ENCODE results near the gene FAM200B.

GRCh38 chr4:15676039-15676438, 5.6 kb upstream of the FAM200B start:
- TF ChIP-seq TAF1 (IDR thresholded peaks at IDR 0.05; ENCODE audit: borderline replicate concordance, insufficient read depth, low read length) (no peak), SIN3A (IDR thresholded peaks at IDR 0.05; ENCODE audit: borderline replicate concordance, insufficient read depth, low read length) (no peak), POLR2AphosphoS5 (IDR thresholded peaks at IDR 0.05; ENCODE audit: low read depth, low read length) (no peak), FOXP2 (optimal IDR thresholded peaks at IDR 0.05; ENCODE audit: borderline replicate concordance, extremely low read depth, extremely low read length, insufficient read depth) (no peak)
- TF ChIP-seq, protein P1, sequence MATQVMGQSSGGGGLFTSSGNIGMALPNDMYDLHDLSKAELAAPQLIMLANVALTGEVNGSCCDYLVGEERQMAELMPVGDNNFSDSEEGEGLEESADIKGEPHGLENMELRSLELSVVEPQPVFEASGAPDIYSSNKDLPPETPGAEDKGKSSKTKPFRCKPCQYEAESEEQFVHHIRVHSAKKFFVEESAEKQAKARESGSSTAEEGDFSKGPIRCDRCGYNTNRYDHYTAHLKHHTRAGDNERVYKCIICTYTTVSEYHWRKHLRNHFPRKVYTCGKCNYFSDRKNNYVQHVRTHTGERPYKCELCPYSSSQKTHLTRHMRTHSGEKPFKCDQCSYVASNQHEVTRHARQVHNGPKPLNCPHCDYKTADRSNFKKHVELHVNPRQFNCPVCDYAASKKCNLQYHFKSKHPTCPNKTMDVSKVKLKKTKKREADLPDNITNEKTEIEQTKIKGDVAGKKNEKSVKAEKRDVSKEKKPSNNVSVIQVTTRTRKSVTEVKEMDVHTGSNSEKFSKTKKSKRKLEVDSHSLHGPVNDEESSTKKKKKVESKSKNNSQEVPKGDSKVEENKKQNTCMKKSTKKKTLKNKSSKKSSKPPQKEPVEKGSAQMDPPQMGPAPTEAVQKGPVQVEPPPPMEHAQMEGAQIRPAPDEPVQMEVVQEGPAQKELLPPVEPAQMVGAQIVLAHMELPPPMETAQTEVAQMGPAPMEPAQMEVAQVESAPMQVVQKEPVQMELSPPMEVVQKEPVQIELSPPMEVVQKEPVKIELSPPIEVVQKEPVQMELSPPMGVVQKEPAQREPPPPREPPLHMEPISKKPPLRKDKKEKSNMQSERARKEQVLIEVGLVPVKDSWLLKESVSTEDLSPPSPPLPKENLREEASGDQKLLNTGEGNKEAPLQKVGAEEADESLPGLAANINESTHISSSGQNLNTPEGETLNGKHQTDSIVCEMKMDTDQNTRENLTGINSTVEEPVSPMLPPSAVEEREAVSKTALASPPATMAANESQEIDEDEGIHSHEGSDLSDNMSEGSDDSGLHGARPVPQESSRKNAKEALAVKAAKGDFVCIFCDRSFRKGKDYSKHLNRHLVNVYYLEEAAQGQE (IDR thresholded peaks at IDR 0.05; ENCODE audit: insufficient read depth in 1 of 2, low read depth in 2 of 2, low read length in 2 of 2): no peak

Measured in PFSK-1 (cell line).